GM23338 (cell line): Measurements from ENCODE around the gene BLOC1S5. TPM values are rescaled to one million over a fixed set of nuclear protein-coding genes. Genes with fewer than 3 reads are reported as not detected.

Experiments
- ATAC-seq: fragments of 200-7000 bp; cut with Tn5 transposase; 3 replicates; pipeline ENCODE4 v1.9.1; 2020
- DNase-seq: peaks from one replicate; pipeline ENCODE4 v3.0.0-alpha.2; 2015; ENCODE audit warnings: low spot score
- H2AFZ ChIP-seq: fragments of 200-600 bp; sonication (generic); 2 replicates; pipeline ENCODE4 v1.8.0; 2016; ENCODE audit warnings: antibody characterized with exemption, mild to moderate bottlenecking, moderate library complexity
- H3F3A ChIP-seq: fragments of 200-600 bp; sonication (generic); replicated peaks from 2 replicates; pipeline ENCODE4 v1.8.0; 2017; ENCODE audit warnings: antibody characterized with exemption, mixed run types, low read depth
- H3K27ac ChIP-seq: fragments of 200-600 bp; sonication (generic); 2 replicates; pipeline ENCODE4 v1.6.1; 2016; ENCODE audit warnings: low read depth
- H3K27me3 ChIP-seq: fragments of 200-600 bp; sonication (generic); 2 replicates; pipeline ENCODE4 v1.8.0; 2016; ENCODE audit warnings: mild to moderate bottlenecking, mixed run types, moderate library complexity; ENCODE audit not compliant: insufficient read depth
- H3K36me3 ChIP-seq: fragments of 200-600 bp; sonication (generic); 2 replicates; pipeline ENCODE4 v1.8.0; 2016; ENCODE audit warnings: mild to moderate bottlenecking; ENCODE audit not compliant: insufficient read depth
- H3K4me1 ChIP-seq: fragments of 200-600 bp; sonication (generic); 2 replicates; pipeline ENCODE4 v1.8.0; 2016; ENCODE audit warnings: mild to moderate bottlenecking, moderate library complexity; ENCODE audit not compliant: insufficient read depth
- H3K4me2 ChIP-seq: fragments of 200-600 bp; sonication (generic); 2 replicates; pipeline ENCODE4 v1.7.1; 2017; ENCODE audit warnings: mixed run types
- H3K4me3 ChIP-seq: fragments of 200-600 bp; sonication (generic); 2 replicates; pipeline ENCODE4 v1.6.1; 2016; ENCODE audit warnings: mixed run types
- H3K79me2 ChIP-seq: fragments of 200-600 bp; sonication (generic); replicated peaks from 2 replicates; pipeline ENCODE4 v1.8.0; 2017; ENCODE audit warnings: mild to moderate bottlenecking; ENCODE audit not compliant: insufficient read depth
- H3K9me2 ChIP-seq: fragments of 200-600 bp; sonication (generic); 2 replicates; pipeline ENCODE4 v1.8.0; 2017; ENCODE audit not compliant: insufficient read depth
- H4K20me1 ChIP-seq: fragments of 200-600 bp; sonication (generic); replicated peaks from 2 replicates; pipeline ENCODE4 v1.8.0; 2017; ENCODE audit warnings: mild to moderate bottlenecking; ENCODE audit not compliant: insufficient read depth
- H3K27ac Mint-ChIP-seq: 2 replicates; pipeline ENCODE4 v1.8.0; 2020; ENCODE audit warnings: inconsistent platforms, mild to moderate bottlenecking, moderate library complexity, mixed read lengths
- H3K27me3 Mint-ChIP-seq: 3 replicates; pipeline ENCODE4 v1.8.0; 2022; ENCODE audit warnings: low read depth, mild to moderate bottlenecking, moderate library complexity, mixed read lengths, inconsistent platforms; ENCODE audit not compliant: insufficient read depth, poor library complexity
- H3K36me3 Mint-ChIP-seq: 3 replicates; pipeline ENCODE4 v1.8.0; 2021; ENCODE audit warnings: low read depth, mild to moderate bottlenecking, inconsistent platforms, moderate library complexity, mixed read lengths
- H3K4me1 Mint-ChIP-seq: 3 replicates; pipeline ENCODE4 v1.8.0; 2020; ENCODE audit warnings: mild to moderate bottlenecking, inconsistent platforms, mixed read lengths
- H3K4me3 Mint-ChIP-seq: 3 replicates; pipeline ENCODE4 v1.8.0; 2021; ENCODE audit warnings: moderate library complexity, mild to moderate bottlenecking, inconsistent platforms, mixed read lengths
- H3K9me3 Mint-ChIP-seq: 3 replicates; pipeline ENCODE4 v1.8.0; 2020; ENCODE audit warnings: moderate library complexity, mild to moderate bottlenecking, inconsistent platforms, mixed read lengths
- CREB1 ChIP-seq: fragments of 250-450 bp; sonication (Bioruptor Pico); IDR thresholded peaks from 2 replicates; pipeline ENCODE4 v1.5.0; 2020; ENCODE audit warnings: low read depth, mild to moderate bottlenecking, moderate library complexity
- CTCF ChIP-seq, 2 experiments: fragments of 200-600 bp in 1 of 2; sonication (generic) in 1 of 2; conservative IDR thresholded peaks; 2 replicates each; pipeline versions ENCODE4 v1.5.1 to v1.6.1; 2016 to 2017; ENCODE audit warnings: antibody characterized with exemption in 2 of 2, low read depth in 2 of 2, mild to moderate bottlenecking in 2 of 2, moderate library complexity in 1 of 2
- EZH2 ChIP-seq: fragments of 200-600 bp; sonication (generic); IDR thresholded peaks from one replicate; pipeline ENCODE4 v1.8.0; 2017; ENCODE audit warnings: antibody characterized with exemption, mild to moderate bottlenecking, low read depth; ENCODE audit not compliant: unreplicated experiment
- JUNB ChIP-seq: IDR thresholded peaks from one replicate; pipeline ENCODE4 v1.6.1; 2016; ENCODE audit warnings: antibody characterized with exemption; ENCODE audit not compliant: unreplicated experiment
- POLR2AphosphoS5 ChIP-seq: IDR thresholded peaks from 2 replicates; pipeline ENCODE4 v1.6.1; 2016; ENCODE audit warnings: antibody characterized with exemption, low read depth
- STAT1 ChIP-seq: IDR thresholded peaks from one replicate; pipeline ENCODE4 v1.6.1; 2016; ENCODE audit warnings: antibody characterized with exemption; ENCODE audit not compliant: unreplicated experiment
- ZNF462 ChIP-seq: fragments of 250-450 bp; sonication (Bioruptor Pico); IDR thresholded peaks from 2 replicates; pipeline ENCODE4 v1.5.0; 2020; ENCODE audit warnings: mild to moderate bottlenecking, moderate library complexity
- polyA plus RNA-seq: library from polyadenylated mRNA; unstranded; fragments of >200 nt; fragmentation: Nextera tagmentation; extraction: Ambion mirVana; gene quantifications from 2 replicates; pipeline ENCODE4 v1.2.1, GENCODE V29; 2016
- total RNA-seq: library from RNA; depleted of rRNA; stranded (reverse); fragments of >200 nt; shearing (Covaris generic); gene quantifications from 2 replicates; pipeline ENCODE4 v1.2.3, GENCODE V29; 2014

Gene BLOC1S5
- total and polyA plus RNA-seq, 2 experiments from 2014 or later: 14.9 to 16.6 TPM

GRCh38 chr6:8057263-8057662 lies 6.9 kb downstream of the BLOC1S5 start (continued):
- no peak for TF ChIP-seq ZNF462 (CRISPR knock-in tag)

- Histone ChIP-seq H3K4me3 (no peak overlapping the region), H3K36me3 (no peaks in the 10 kb centered on the region), H2AFZ (no peak overlapping the region), H3K4me2 (no peak overlapping the region), H4K20me1 (no peaks in the 10 kb centered on the region), H3F3A (no peaks in the 10 kb centered on the region), H3K27me3 (no peaks in the 10 kb centered on the region), H3K9me2 (no peaks in the 10 kb centered on the region), H3K79me2 (no peaks in the 10 kb centered on the region), H3K4me1 (no peaks in the 10 kb centered on the region), H3K27ac (no peak overlapping the region)
- Mint-ChIP-seq H3K4me1 (no peaks in the 10 kb centered on the region), H3K27me3 (no peaks in the 10 kb centered on the region), H3K36me3 (peaks cover 36% of the 10 kb centered on the region), H3K9me3 (no peaks in the 10 kb centered on the region), H3K27ac (no peak overlapping the region), H3K4me3 (no peak overlapping the region)
- TF ChIP-seq POLR2AphosphoS5: no peak
- TF ChIP-seq JUNB: no peak
- no peak for TF ChIP-seq EZH2
- TF ChIP-seq STAT1: no peak
- TF ChIP-seq CREB1: no peak
- TF ChIP-seq CTCF (conservative IDR thresholded peaks at IDR 0.05; ENCODE audit: low read depth in 2 of 2): no peak
- DNase-seq (no peak), ATAC-seq (no peak)
Observed at GRCh38 chr6:8054276-8054675, 9.9 kb downstream of the BLOC1S5 start.
